Retinal pigment epithelial cell (primary cell): ENCODE results near the gene NPHS1.

Experiments used
- DNase-seq: peaks from one replicate; pipeline ENCODE4 v3.0.0-alpha.2; 2010; ENCODE audit warnings: low read depth
- H3K4me3 ChIP-seq: 2 replicates; pipeline ENCODE4 v1.5.1; 2011; ENCODE audit warnings: mild to moderate bottlenecking, low read length, control low read depth, moderate library complexity
- CTCF ChIP-seq: conservative IDR thresholded peaks from 2 replicates; pipeline ENCODE4 v1.5.1; 2011; ENCODE audit warnings: low read depth, low read length, control low read depth, inconsistent platforms

The NPHS1 gene

GRCh38 chr19:35885904-35886303 is 33.6 kb upstream of the NPHS1 start:
- DNase-seq, result no peak
- H3K4me3 ChIP-seq, result no peak overlapping the region
- no peak for TF ChIP-seq CTCF

DNA sequence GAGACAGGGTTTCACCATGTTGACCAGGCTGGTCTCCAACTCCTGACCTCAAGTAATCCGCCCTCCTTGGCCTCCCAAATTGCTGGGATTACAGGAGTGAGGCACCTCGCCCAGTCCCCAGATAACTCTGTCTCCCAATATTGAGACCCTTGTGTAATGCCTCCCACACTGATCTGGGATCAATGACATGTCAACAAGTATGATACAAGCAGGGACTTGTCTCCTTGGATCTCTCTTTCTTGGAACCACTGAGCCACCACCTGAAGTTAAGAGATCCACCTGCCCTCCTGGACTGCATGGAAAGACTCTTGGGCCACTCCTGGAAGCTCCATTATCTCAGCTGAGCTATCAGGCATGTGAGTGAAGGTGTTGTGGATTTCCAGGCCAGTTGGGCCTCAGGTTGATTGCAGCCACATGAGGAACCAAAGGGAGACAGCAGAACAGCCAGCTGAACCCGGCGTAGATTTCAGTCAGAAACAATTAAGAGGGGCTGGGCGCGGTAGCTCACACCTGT is 33.0 kb upstream of the NPHS1 start:
- H3K4me3 ChIP-seq, result no peak overlapping the region
- no peak for TF ChIP-seq CTCF
- no peak for DNase-seq

DNA sequence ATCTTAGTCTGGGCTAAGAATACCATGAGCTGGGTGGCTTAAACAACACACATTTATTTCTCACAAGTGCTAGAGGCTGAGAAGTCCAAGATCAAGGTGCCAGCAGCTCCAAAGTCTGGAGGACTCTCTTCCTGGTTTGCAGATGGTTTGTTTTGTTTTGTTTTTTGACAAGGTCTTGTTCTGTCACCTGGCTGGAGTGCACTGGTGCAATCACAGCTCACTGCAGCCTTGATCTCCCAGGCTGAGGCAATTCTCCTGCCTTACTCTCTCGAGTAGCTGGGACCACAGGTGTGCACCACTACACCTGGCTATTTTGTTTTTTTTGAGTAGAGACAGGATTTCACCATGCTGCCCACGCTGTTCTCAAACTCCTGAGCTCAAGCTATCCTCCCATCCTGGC is 31.6 kb upstream of the NPHS1 start:
- DNase-seq, result no peak
- no peak for TF ChIP-seq CTCF
- H3K4me3 ChIP-seq, result no peak overlapping the region

DNA sequence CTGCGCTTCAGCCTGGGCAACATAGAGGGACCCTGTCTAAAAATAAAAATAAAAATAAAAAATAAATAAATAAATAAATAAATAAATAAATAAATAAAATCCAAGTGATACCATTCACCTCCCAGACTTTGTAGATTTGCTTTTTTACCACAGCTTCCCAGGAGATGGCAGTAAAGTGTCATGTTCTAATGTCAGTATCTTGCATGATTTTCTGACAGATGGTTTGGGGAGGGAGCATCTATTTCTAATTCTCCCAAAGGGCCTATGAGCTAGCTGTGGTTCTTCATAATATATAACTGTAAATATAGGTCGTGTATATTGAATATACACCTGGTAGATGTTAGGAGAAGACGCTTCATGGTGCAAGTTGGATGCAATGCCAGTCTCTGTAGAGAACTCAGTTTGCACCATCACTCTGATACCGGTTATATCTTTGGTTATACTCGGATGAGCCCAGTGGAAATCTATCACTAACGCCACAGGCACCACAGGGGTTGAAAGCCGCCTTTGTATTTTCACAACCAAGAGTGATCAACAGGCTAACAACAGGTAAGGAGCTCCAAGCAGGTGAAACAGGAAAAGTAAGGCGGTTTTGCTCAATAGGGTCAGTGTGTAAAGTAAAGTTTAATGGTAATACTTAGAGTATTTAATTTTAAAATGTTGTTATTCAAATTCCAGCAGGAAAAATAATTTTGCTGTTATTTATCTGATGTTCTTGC is 30.0 kb upstream of the NPHS1 start:
- DNase-seq, result no peak
- H3K4me3 ChIP-seq, result no peak overlapping the region
- peak; percentile 56 for TF ChIP-seq CTCF

- DNase-seq, result no peak
- no peak overlapping the region for H3K4me3 ChIP-seq
- TF ChIP-seq CTCF, result no peak
These were observed 27.5 kb upstream of the NPHS1 start for GRCh38 chr19:35879770-35880317.

GRCh38 chr19:35879068-35879467 is 26.8 kb upstream of the NPHS1 start:
- no peak overlapping the region for H3K4me3 ChIP-seq
- no peak for DNase-seq
- no peak for TF ChIP-seq CTCF

- no peak overlapping the region for H3K4me3 ChIP-seq
- no peak for DNase-seq
- no peak for TF ChIP-seq CTCF
These were observed 22.2 kb upstream of the NPHS1 start for GRCh38 chr19:35874392-35874930.
